Activated CD8-positive, alpha-beta memory T cell treated with anti-CD3 and anti-CD28 coated beads, Interleukin-2, amount 50 U/mL, for 24 hours (primary cell): ENCODE results near the gene CLMN.
"Not testable (repeated sequence)": the region's sequence is repeated elsewhere in the genome, so short reads cannot be mapped to it uniquely, and the experiment has no call there.

ENCODE experiments used
- DNase-seq: peaks from one replicate; pipeline ENCODE4 v3.0.0-alpha.2; 2020; ENCODE audit errors: extremely low read depth

CLMN gene

GRCh38 chr14:95221531-95221930, 98.2 kb downstream of the CLMN start:
- no peak for DNase-seq

- no peak for DNase-seq
These were observed 99.0 kb downstream of the CLMN start for GRCh38 chr14:95220663-95221231.

GRCh38 chr14:95218472-95219193, 101.1 kb downstream of the CLMN start:
- no peak for DNase-seq

GRCh38 chr14:95218006-95218405, 101.7 kb downstream of the CLMN start:
- DNase-seq: no peak

GRCh38 chr14:95217391-95217900, 102.3 kb downstream of the CLMN start:
- no peak for DNase-seq

- no peak for DNase-seq
These were observed 103.7 kb downstream of the CLMN start for GRCh38 chr14:95216008-95216407.

- DNase-seq: no peak
These were observed 104.5 kb downstream of the CLMN start for GRCh38 chr14:95215094-95215725.

GRCh38 chr14:95213774-95214173, 105.9 kb downstream of the CLMN start:
- DNase-seq: no peak

- no peak for DNase-seq
These were observed 107.8 kb downstream of the CLMN start for GRCh38 chr14:95211721-95212504.

GRCh38 chr14:95210699-95211098, 109.0 kb downstream of the CLMN start:
- DNase-seq: no peak

GRCh38 chr14:95208598-95208997, 111.1 kb downstream of the CLMN start:
- no peak for DNase-seq

GRCh38 chr14:95207475-95208233, 112.1 kb downstream of the CLMN start:
- no peak for DNase-seq

GRCh38 chr14:95206534-95206933, 113.2 kb downstream of the CLMN start:
- DNase-seq: no peak

- DNase-seq: no peak
These were observed 115.0 kb downstream of the CLMN start for GRCh38 chr14:95204705-95205104.

GRCh38 chr14:95201745-95202144, 118.0 kb downstream of the CLMN start:
- not testable (repeated sequence) for DNase-seq

GRCh38 chr14:95200404-95200803, 119.3 kb downstream of the CLMN start:
- DNase-seq: no peak

- DNase-seq: no peak
These were observed 120.3 kb downstream of the CLMN start for GRCh38 chr14:95199298-95199983.

GRCh38 chr14:95198320-95198719, 121.4 kb downstream of the CLMN start:
- no peak for DNase-seq

- DNase-seq: no peak
These were observed 122.2 kb downstream of the CLMN start for GRCh38 chr14:95197551-95197950.

GRCh38 chr14:95196826-95197545, 122.7 kb downstream of the CLMN start:
- no peak for DNase-seq
